ENCODE measurements around the gene PHKB. TPM values are rescaled to one million over a fixed set of nuclear protein-coding genes. Genes with fewer than 3 reads are reported as not detected.

Gene PHKB
- total RNA-seq, 4 donors from 2014 or later, result 71.4 to 114 (median 90.1) TPM

- no peak for TF ChIP-seq CTCF (IDR thresholded peaks at IDR 0.05; ENCODE audit: low read depth)
Observed at GRCh38 chr16:47574091-47575054, 113.2 kb downstream of the PHKB start.

GRCh38 chr16:47577029-47577428 is 115.9 kb downstream of the PHKB start:
- no peak for TF ChIP-seq CTCF (IDR thresholded peaks at IDR 0.05; ENCODE audit: low read depth)

GRCh38 chr16:47578033-47578432 is 116.9 kb downstream of the PHKB start:
- no peak for TF ChIP-seq CTCF (IDR thresholded peaks at IDR 0.05; ENCODE audit: low read depth)

- no peak for TF ChIP-seq CTCF (IDR thresholded peaks at IDR 0.05; ENCODE audit: low read depth)
Observed at GRCh38 chr16:47578573-47578972, 117.4 kb downstream of the PHKB start.

- TF ChIP-seq CTCF (IDR thresholded peaks at IDR 0.05; ENCODE audit: low read depth), result no peak
Observed at GRCh38 chr16:47581114-47581513, 120.0 kb downstream of the PHKB start.

GRCh38 chr16:47584464-47585225 is 123.5 kb downstream of the PHKB start:
- TF ChIP-seq CTCF (IDR thresholded peaks at IDR 0.05; ENCODE audit: low read depth), result no peak

DNA sequence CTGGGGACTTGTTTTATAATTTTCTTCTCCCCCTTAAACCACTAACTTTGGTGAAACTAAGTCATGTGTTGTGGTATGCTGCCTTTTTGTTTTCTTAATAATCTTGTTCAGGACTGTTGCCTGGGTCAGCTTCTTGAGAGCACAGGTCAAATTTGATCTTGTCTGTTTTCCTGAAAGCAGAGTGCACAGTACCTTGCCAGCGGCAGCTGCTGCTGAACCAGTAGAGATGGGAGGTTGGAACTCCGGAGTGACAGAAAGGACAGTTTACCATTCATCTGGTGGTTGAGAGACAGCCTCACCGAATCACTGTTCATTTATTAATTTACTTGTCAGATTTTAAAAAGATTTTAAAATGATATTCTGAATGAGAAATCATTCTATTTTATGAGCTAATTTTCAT is 125.0 kb downstream of the PHKB start:
- TF ChIP-seq CTCF (IDR thresholded peaks at IDR 0.05; ENCODE audit: low read depth), result no peak
